Astrocyte (in vitro differentiated cells and primary cell): Measurements from ENCODE around the gene CREB3L2. TPM values are rescaled to one million over a fixed set of nuclear protein-coding genes. Genes with fewer than 3 reads are reported as not detected.
A peak's percentile ranks its signal among the peaks of the same experiment; 100 is the strongest.

Source experiments
- DNase-seq: peaks from one replicate; pipeline ENCODE4 v3.0.0-alpha.2; 2010; ENCODE audit warnings: low read depth
- FAIRE-seq: peaks from 2 replicates; lab custom pipeline; 2011; peaks lifted over from hg19 to GRCh38; lab: Jason Lieb, UNC
- H2AFZ ChIP-seq: 2 replicates; pipeline ENCODE4 v1.6.0; 2012; ENCODE audit warnings: low read depth, low read length, inconsistent platforms
- H3K27ac ChIP-seq: 2 replicates; pipeline ENCODE4 v1.5.1; 2011; ENCODE audit warnings: low read depth, low read length, inconsistent platforms
- H3K27me3 ChIP-seq: 2 replicates; pipeline ENCODE4 v1.6.0; 2011; ENCODE audit warnings: low read length, inconsistent platforms; ENCODE audit not compliant: insufficient read depth
- H3K36me3 ChIP-seq: 2 replicates; pipeline ENCODE4 v1.5.1; 2011; ENCODE audit warnings: low read length, inconsistent platforms; ENCODE audit not compliant: insufficient read depth
- H3K4me1 ChIP-seq: 2 replicates; pipeline ENCODE4 v1.5.1; 2011; ENCODE audit warnings: low read length, inconsistent platforms; ENCODE audit not compliant: insufficient read depth
- H3K4me2 ChIP-seq: 2 replicates; pipeline ENCODE4 v1.6.0; 2012; ENCODE audit warnings: low read length, inconsistent platforms
- H3K4me3 ChIP-seq: 2 replicates; pipeline ENCODE4 v1.5.1; 2011; ENCODE audit warnings: low read depth, mild to moderate bottlenecking, low read length, inconsistent platforms; ENCODE audit not compliant: insufficient read depth
- H3K79me2 ChIP-seq: 2 replicates; pipeline ENCODE4 v1.6.0; 2012; ENCODE audit warnings: mild to moderate bottlenecking, low read length, inconsistent platforms; ENCODE audit not compliant: insufficient read depth
- H3K9ac ChIP-seq: 2 replicates; pipeline ENCODE4 v1.6.0; 2012; ENCODE audit warnings: mild to moderate bottlenecking, low read length, inconsistent platforms
- H3K9me3 ChIP-seq: 2 replicates; pipeline ENCODE4 v1.5.1; 2012; ENCODE audit warnings: low read depth, mild to moderate bottlenecking, low read length, inconsistent platforms; ENCODE audit not compliant: insufficient read depth
- H4K20me1 ChIP-seq: 2 replicates; pipeline ENCODE4 v1.6.0; 2012; ENCODE audit warnings: low read length, inconsistent platforms; ENCODE audit not compliant: insufficient read depth
- H3K27ac Mint-ChIP-seq: one replicate; pipeline ENCODE4 v1.8.0; 2021; ENCODE audit warnings: mild to moderate bottlenecking, mixed read lengths; ENCODE audit not compliant: unreplicated experiment
- H3K27me3 Mint-ChIP-seq: one replicate; pipeline ENCODE4 v1.8.0; 2021; ENCODE audit warnings: low read depth, mixed read lengths; ENCODE audit not compliant: unreplicated experiment
- H3K36me3 Mint-ChIP-seq: one replicate; pipeline ENCODE4 v1.8.0; 2021; ENCODE audit warnings: low read depth, mixed read lengths; ENCODE audit not compliant: unreplicated experiment
- H3K4me1 Mint-ChIP-seq: one replicate; pipeline ENCODE4 v1.8.0; 2021; ENCODE audit warnings: low read depth, mixed read lengths; ENCODE audit not compliant: unreplicated experiment
- H3K4me3 Mint-ChIP-seq: one replicate; pipeline ENCODE4 v1.8.0; 2021; ENCODE audit warnings: mild to moderate bottlenecking, moderate library complexity, mixed read lengths; ENCODE audit not compliant: unreplicated experiment
- H3K9me3 Mint-ChIP-seq: one replicate; pipeline ENCODE4 v1.8.0; 2021; ENCODE audit warnings: mild to moderate bottlenecking, mixed read lengths; ENCODE audit not compliant: unreplicated experiment
- CTCF ChIP-seq: IDR thresholded peaks from 2 replicates; pipeline ENCODE4 v1.5.1; 2011; ENCODE audit warnings: low read depth, mild to moderate bottlenecking, inconsistent platforms, low read length, moderate library complexity; ENCODE audit not compliant: insufficient read depth
- EZH2 ChIP-seq: IDR thresholded peaks from 2 replicates; pipeline ENCODE4 v1.6.1; 2012; ENCODE audit warnings: mild to moderate bottlenecking, low read length, inconsistent platforms; ENCODE audit not compliant: insufficient read depth
- total RNA-seq: library from RNA; stranded (reverse); gene quantifications from 2 replicates; pipeline ENCODE4 v1.2.1, GENCODE V29; 2021

The CREB3L2 gene
- total RNA-seq, 1 donor from 2014 or later: 116 TPM

GRCh38 chr7:138008588-138009349 is 6.9 kb upstream of the CREB3L2 start:
- Mint-ChIP-seq H3K27me3 (no peaks in the 10 kb centered on the region), H3K27ac (no peak overlapping the region), H3K9me3 (no peaks in the 10 kb centered on the region), H3K4me1 (no peaks in the 10 kb centered on the region), H3K4me3 (no peak overlapping the region), H3K36me3 (no peaks in the 10 kb centered on the region)
- Histone ChIP-seq H2AFZ (peak overlapping the region; percentile 59), H3K9me3 (no peaks in the 10 kb centered on the region), H3K27ac (peak overlapping the region; percentile 30), H4K20me1 (no peaks in the 10 kb centered on the region), H3K4me1 (no peaks in the 10 kb centered on the region), H3K79me2 (no peaks in the 10 kb centered on the region), H3K4me3 (no peak overlapping the region), H3K27me3 (no peaks in the 10 kb centered on the region), H3K36me3 (no peaks in the 10 kb centered on the region), H3K4me2 (peak overlapping the region; percentile 41), H3K9ac (peak overlapping the region; percentile 47)
- FAIRE-seq (no peak), DNase-seq (no peak)
- TF ChIP-seq EZH2 (no peak), CTCF (peak; percentile 93)

- Histone ChIP-seq H3K9ac (no peak overlapping the region), H3K9me3 (no peaks in the 10 kb centered on the region), H3K4me2 (no peak overlapping the region), H3K27ac (no peak overlapping the region), H3K36me3 (no peaks in the 10 kb centered on the region), H3K4me1 (no peaks in the 10 kb centered on the region), H4K20me1 (no peaks in the 10 kb centered on the region), H3K27me3 (no peaks in the 10 kb centered on the region), H2AFZ (peak overlapping the region; percentile 59), H3K79me2 (no peaks in the 10 kb centered on the region), H3K4me3 (no peak overlapping the region)
- no peaks in the 10 kb centered on the region for H3K9me3 Mint-ChIP-seq
- no peak overlapping the region for H3K27ac Mint-ChIP-seq
- no peak overlapping the region for H3K4me3 Mint-ChIP-seq
- H3K27me3 Mint-ChIP-seq: no peaks in the 10 kb centered on the region
- no peaks in the 10 kb centered on the region for H3K36me3 Mint-ChIP-seq
- no peak for DNase-seq
- no peak for TF ChIP-seq CTCF
- no peak for TF ChIP-seq EZH2
- no peak for FAIRE-seq
- H3K4me1 Mint-ChIP-seq: no peaks in the 10 kb centered on the region
These were observed 6.2 kb upstream of the CREB3L2 start for GRCh38 chr7:138008019-138008587.

- no peaks in the 10 kb centered on the region for H3K4me1 ChIP-seq
- Mint-ChIP-seq H3K4me3 (no peak overlapping the region), H3K9me3 (no peaks in the 10 kb centered on the region), H3K4me1 (no peaks in the 10 kb centered on the region), H3K27me3 (no peaks in the 10 kb centered on the region), H3K27ac (no peak overlapping the region), H3K36me3 (no peaks in the 10 kb centered on the region)
- H3K36me3 ChIP-seq: no peaks in the 10 kb centered on the region
- H3K79me2 ChIP-seq: peaks cover 8% of the 10 kb centered on the region
- H4K20me1 ChIP-seq: no peaks in the 10 kb centered on the region
- no peak overlapping the region for H3K4me3 ChIP-seq
- no peak overlapping the region for H2AFZ ChIP-seq
- H3K27ac ChIP-seq: no peak overlapping the region
- TF ChIP-seq CTCF: no peak
- no peak for TF ChIP-seq EZH2
- no peak overlapping the region for H3K4me2 ChIP-seq
- no peak for DNase-seq
- no peaks in the 10 kb centered on the region for H3K27me3 ChIP-seq
- H3K9ac ChIP-seq: no peak overlapping the region
- H3K9me3 ChIP-seq: no peaks in the 10 kb centered on the region
- no peak for FAIRE-seq
These were observed 4.2 kb upstream of the CREB3L2 start for GRCh38 chr7:138006106-138006505.
